ENCODE measurements around the gene OR4D1. TPM values are rescaled to one million over a fixed set of nuclear protein-coding genes. Genes with fewer than 3 reads are reported as not detected.
A peak's percentile ranks its signal among the peaks of the same experiment; 100 is the strongest.

Gene OR4D1
- total RNA-seq, 1 donor from 2014 or later, result not detected

GRCh38 chr17:58153671-58154070 is 5.5 kb downstream of the OR4D1 start:
- Mint-ChIP-seq H3K36me3 (no peaks in the 10 kb centered on the region), H3K27me3 (ENCODE audit: low read depth) (peaks cover 92% of the 10 kb centered on the region), H3K27ac (no peak overlapping the region), H3K4me1 (peaks cover 9% of the 10 kb centered on the region), H3K4me3 (no peak overlapping the region), H3K9me3 (no peaks in the 10 kb centered on the region)
- no peak for TF ChIP-seq CTCF (IDR thresholded peaks at IDR 0.05; ENCODE audit: unreplicated experiment)
- no peak for DNase-seq (ENCODE audit: low spot score in 2 of 2, unreplicated experiment in 2 of 2)

DNA sequence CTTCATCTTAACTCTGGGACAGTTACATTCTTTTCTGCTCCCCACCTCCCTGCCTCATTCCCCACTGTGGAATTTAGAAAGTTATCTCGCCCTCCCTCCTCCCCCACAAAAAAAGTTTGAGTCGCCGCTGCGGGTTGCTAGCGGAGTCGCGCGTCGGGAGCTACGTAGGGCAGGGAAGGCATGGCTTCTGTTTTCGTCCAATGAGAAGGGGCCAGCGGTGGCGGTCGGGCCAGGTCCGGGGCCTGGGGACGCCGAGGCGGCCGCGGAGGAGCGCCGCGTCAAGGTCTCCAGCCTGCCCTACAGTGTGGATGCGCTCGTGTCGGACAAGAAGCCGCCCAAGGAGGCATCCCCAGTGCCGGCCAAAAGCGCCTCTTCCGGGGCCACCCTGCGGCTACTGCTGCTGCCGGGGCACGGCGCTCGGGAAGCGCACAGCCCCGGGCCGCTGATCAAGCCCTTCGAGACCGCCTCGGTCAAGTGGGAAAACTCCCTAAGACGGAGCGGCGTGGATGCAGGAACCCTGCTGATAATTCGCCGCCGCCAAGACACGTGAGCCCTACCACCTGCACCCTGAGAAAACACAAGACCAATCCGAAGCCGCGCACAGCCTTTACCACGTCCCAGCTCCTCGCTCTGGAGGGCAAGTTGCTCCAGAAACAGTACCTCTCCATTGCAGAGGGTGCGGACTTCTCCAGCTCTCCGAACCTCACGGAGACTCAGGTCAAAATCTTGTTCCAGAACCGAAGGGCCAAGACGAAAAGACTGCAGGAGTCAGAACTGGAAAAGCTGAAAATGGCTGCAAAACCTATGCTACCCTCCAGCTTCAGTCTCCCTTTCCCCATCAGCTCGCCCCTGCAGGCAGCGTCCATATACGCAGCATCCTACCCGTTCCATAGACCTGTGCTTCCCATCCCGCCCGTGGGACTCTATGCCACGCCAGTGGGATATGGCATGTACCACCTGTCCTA is 8.9 kb downstream of the OR4D1 start:
- TF ChIP-seq CTCF (IDR thresholded peaks at IDR 0.05; ENCODE audit: unreplicated experiment), result no peak
- DNase-seq (ENCODE audit: low spot score in 2 of 2, unreplicated experiment in 2 of 2), result no peak
- Mint-ChIP-seq H3K9me3 (no peaks in the 10 kb centered on the region), H3K4me3 (peak overlapping the region; percentile 59), H3K27ac (no peak overlapping the region), H3K4me1 (peaks cover 9% of the 10 kb centered on the region), H3K27me3 (ENCODE audit: low read depth) (peaks cover 96% of the 10 kb centered on the region), H3K36me3 (no peaks in the 10 kb centered on the region)

DNA sequence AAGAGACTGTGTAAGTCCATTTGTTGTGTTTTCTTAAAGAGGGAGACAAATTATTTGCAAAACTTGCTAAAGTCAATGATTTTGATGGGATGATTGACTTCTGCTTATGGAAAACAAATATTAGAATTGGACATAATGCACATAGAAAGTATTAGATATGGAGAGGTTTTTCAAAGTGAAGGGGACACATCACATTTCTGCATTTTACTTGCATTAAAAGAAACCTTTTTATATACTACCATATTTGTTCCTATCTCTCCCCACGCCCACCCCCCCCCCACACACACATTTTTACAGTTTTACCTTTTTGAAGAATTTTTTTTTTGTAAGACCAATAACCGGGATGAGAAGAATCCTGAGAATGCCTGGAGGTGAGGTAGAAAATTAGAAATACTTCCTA is 10.0 kb downstream of the OR4D1 start:
- no peak overlapping the region for H3K27ac Mint-ChIP-seq
- H3K4me1 Mint-ChIP-seq, result peaks cover 9% of the 10 kb centered on the region
- no peak for DNase-seq (ENCODE audit: low spot score in 2 of 2, unreplicated experiment in 2 of 2)
- no peak for TF ChIP-seq CTCF (IDR thresholded peaks at IDR 0.05; ENCODE audit: unreplicated experiment)
- peaks cover 94% of the 10 kb centered on the region for H3K27me3 Mint-ChIP-seq (ENCODE audit: low read depth)
- no peak overlapping the region for H3K4me3 Mint-ChIP-seq
- H3K9me3 Mint-ChIP-seq, result no peaks in the 10 kb centered on the region
- H3K36me3 Mint-ChIP-seq, result no peaks in the 10 kb centered on the region

DNA sequence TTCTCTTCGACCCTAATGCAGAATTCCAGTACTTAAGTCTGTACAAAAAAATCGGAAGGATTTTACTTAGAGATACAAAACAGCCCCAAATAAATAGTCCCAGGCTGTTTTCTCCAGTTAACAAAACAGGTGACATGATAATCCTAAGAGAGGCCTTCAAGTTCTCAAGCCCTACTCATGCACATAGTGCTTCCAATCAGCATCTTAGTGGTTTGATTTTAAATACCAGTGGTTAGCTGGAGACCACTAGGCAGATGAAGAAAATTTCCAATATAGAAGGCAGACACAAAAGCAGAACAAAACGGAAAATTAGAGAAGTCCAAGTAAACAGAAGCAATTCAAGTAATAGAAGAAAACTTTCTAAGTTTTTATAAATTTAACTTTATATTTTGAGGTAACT is 13.4 kb downstream of the OR4D1 start:
- peaks cover 9% of the 10 kb centered on the region for H3K4me1 Mint-ChIP-seq
- H3K9me3 Mint-ChIP-seq, result no peaks in the 10 kb centered on the region
- TF ChIP-seq CTCF (IDR thresholded peaks at IDR 0.05; ENCODE audit: unreplicated experiment), result no peak
- no peak overlapping the region for H3K4me3 Mint-ChIP-seq
- no peak for DNase-seq (ENCODE audit: low spot score in 2 of 2, unreplicated experiment in 2 of 2)
- H3K27me3 Mint-ChIP-seq (ENCODE audit: low read depth), result peaks cover 88% of the 10 kb centered on the region
- H3K27ac Mint-ChIP-seq, result no peak overlapping the region
- H3K36me3 Mint-ChIP-seq, result no peaks in the 10 kb centered on the region

GRCh38 chr17:58165981-58166380 is 17.8 kb downstream of the OR4D1 start:
- no peaks in the 10 kb centered on the region for H3K4me1 Mint-ChIP-seq
- no peak overlapping the region for H3K4me3 Mint-ChIP-seq
- H3K27me3 Mint-ChIP-seq (ENCODE audit: low read depth), result peaks cover 83% of the 10 kb centered on the region
- no peaks in the 10 kb centered on the region for H3K9me3 Mint-ChIP-seq
- H3K36me3 Mint-ChIP-seq, result no peaks in the 10 kb centered on the region
- no peak for DNase-seq (ENCODE audit: low spot score in 2 of 2, unreplicated experiment in 2 of 2)
- TF ChIP-seq CTCF (IDR thresholded peaks at IDR 0.05; ENCODE audit: unreplicated experiment), result no peak
- H3K27ac Mint-ChIP-seq, result no peak overlapping the region
